ENCODE measurements around the gene DERL3.

Gene DERL3

DNA sequence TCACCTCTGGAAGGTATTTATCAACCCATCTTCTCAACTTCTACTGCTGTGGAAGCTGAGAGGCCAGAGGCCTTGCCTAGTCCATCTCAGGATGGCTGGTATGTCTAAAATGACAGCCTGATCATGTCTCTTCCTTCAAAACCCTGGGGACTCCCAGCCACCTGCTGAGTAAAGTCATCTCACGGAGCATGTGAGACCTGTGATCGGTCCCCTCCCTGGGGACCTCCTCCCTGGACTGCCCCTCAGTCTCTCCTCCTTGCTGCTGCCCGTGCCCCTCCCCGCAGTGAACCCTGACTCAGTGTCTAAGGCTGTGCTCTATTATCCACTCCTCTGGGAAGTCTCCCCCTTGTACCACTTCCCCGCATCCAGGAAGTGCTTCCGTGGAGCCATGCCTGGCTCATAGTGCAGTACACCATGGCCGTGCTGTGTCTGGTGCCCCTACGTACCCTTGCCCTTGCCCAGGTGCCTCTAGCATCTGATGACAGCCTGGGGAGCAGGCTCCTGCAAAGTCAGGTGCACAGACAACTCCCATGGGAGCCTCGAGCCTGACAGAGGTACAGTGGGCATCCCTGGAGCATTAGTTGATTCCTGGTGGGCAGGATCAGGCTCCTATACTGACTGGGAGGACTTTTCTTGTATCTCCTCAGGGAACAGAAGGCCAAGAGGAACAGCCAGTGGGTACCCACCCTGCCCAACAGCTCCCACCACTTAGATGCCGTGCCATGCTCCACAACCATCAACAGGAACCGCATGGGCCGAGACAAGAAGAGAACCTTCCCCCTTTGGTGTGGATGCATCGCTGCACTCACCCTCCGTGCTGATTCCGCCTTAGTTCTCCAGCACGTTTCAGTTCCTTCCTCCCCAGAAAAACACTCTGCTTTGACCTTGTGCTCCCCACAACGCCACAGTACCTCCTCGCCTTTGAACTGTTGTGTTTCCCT, 38.2 kb downstream of the DERL3 start:
- no peaks in the 10 kb centered on the region for H3K27me3 Mint-ChIP-seq (ENCODE audit: low read depth)
- H3K36me3 Mint-ChIP-seq (ENCODE audit: low read depth), result peaks cover 85% of the 10 kb centered on the region
- H3K4me1 Mint-ChIP-seq, result peaks cover 17% of the 10 kb centered on the region
- H3K9me3 Mint-ChIP-seq, result no peaks in the 10 kb centered on the region
- no peak overlapping the region for H3K4me3 Mint-ChIP-seq
- no peak overlapping the region for H3K27ac Mint-ChIP-seq
- TF ChIP-seq, protein P1, sequence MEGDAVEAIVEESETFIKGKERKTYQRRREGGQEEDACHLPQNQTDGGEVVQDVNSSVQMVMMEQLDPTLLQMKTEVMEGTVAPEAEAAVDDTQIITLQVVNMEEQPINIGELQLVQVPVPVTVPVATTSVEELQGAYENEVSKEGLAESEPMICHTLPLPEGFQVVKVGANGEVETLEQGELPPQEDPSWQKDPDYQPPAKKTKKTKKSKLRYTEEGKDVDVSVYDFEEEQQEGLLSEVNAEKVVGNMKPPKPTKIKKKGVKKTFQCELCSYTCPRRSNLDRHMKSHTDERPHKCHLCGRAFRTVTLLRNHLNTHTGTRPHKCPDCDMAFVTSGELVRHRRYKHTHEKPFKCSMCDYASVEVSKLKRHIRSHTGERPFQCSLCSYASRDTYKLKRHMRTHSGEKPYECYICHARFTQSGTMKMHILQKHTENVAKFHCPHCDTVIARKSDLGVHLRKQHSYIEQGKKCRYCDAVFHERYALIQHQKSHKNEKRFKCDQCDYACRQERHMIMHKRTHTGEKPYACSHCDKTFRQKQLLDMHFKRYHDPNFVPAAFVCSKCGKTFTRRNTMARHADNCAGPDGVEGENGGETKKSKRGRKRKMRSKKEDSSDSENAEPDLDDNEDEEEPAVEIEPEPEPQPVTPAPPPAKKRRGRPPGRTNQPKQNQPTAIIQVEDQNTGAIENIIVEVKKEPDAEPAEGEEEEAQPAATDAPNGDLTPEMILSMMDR (IDR thresholded peaks at IDR 0.05; ENCODE audit: unreplicated experiment in 3 of 3), result no peak

DNA sequence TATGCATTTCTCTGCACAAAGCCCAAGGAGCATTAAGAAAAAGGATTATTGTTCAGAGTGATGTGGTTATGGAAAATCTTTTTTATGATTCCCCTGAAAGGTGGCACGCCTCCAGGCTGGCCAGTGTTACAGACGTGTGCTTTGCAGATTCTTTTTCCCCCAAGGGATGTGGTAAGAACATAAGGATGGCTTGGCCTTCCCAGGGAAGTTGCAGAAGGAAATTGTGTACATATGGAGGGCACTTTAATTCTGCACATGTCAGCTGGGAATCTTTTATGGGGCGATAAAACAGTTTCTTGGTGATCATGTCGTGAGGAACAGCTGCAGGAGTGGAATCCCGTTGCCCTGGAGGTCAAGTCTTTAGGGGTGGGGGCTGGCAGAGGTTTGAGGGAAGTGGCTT, 42.3 kb downstream of the DERL3 start:
- TF ChIP-seq, protein P1 (IDR thresholded peaks at IDR 0.05; ENCODE audit: unreplicated experiment in 3 of 3), result no peak
- H3K9me3 Mint-ChIP-seq, result no peaks in the 10 kb centered on the region
- peaks cover 76% of the 10 kb centered on the region for H3K36me3 Mint-ChIP-seq (ENCODE audit: low read depth)
- peak overlapping the region; percentile 47 to 92 (median 74) for H3K27ac Mint-ChIP-seq
- peaks cover 28% of the 10 kb centered on the region for H3K4me1 Mint-ChIP-seq
- H3K4me3 Mint-ChIP-seq, result no peak overlapping the region
- H3K27me3 Mint-ChIP-seq (ENCODE audit: low read depth), result no peaks in the 10 kb centered on the region

DNA sequence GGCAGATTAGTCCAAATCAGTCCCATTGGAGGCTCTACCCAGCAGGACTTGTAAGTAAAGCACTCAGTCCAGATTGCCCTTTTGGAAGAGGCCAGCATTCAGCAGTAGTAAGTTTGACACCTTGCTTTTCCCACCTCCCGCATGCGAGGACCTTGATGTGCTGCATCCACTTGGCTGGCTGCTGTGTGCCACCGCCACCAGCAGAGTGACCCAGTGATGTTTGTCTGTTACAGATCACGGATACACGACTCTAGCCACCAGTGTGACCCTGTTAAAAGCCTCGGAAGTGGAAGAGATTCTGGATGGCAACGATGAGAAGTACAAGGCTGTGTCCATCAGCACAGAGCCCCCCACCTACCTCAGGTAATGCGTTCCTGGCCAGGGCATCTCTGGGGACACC, 45.5 kb downstream of the DERL3 start:
- peaks cover 57% of the 10 kb centered on the region for H3K36me3 Mint-ChIP-seq (ENCODE audit: low read depth)
- no peaks in the 10 kb centered on the region for H3K27me3 Mint-ChIP-seq (ENCODE audit: low read depth)

DNA sequence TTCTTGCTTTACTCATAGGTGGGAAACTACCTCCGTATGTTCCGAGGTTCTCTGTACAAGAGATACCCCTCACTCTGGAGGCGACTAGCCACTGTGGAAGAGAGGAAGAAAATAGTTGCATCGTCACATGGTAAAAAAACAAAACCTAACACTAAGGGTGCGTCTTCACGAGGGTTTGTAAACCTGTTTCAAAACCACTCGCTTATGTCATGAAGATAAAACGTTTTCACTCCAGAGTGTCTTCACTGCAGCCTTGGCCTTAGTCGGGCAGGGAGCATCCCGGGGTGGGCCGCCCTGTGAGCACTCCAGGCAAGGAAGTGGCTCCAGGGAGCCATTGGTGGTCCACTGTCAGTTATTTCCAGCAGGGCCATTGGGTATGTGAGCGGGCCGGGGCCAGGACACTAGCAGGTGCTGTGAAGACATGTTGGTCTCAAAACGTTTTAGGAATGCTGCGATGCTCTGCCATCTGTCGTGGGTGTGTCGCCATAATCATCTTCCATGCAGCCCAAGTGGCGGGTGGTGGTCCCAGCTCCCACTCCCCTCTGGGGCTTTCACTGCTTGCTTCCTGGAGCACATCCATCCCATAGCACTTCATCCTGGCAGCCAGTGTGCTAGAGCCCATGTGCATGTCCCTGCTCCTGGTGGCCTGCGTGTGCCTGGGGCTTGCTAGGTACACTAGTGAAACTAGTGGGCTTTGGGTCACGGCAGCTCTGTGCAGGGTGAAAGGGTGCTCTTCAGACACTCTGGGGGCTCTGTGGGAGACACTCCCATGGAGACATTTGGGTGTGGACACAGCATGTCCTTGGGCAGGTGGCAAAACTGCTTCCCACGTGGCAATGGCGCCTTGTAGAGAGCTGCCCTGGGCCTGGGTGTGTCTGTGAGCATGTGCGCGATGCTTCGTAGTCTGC, 46.8 kb downstream of the DERL3 start:
- H3K4me3 Mint-ChIP-seq, result peak overlapping the region; percentile 35 to 66 (median 63)
- TF ChIP-seq, protein P1 (IDR thresholded peaks at IDR 0.05; ENCODE audit: unreplicated experiment in 3 of 3), result no peak
- H3K27ac Mint-ChIP-seq, result peak overlapping the region; percentile 85 to 96 (median 92)
- peaks cover 57% of the 10 kb centered on the region for H3K4me1 Mint-ChIP-seq
- no peaks in the 10 kb centered on the region for H3K27me3 Mint-ChIP-seq (ENCODE audit: low read depth)
- H3K36me3 Mint-ChIP-seq (ENCODE audit: low read depth), result peaks cover 51% of the 10 kb centered on the region
- H3K9me3 Mint-ChIP-seq, result no peaks in the 10 kb centered on the region

More for the DNA sequence above, 45.5 kb downstream of the DERL3 start:
- H3K27ac Mint-ChIP-seq, result peak overlapping the region; percentile 58 to 96 (median 85)
- no peaks in the 10 kb centered on the region for H3K9me3 Mint-ChIP-seq
- H3K4me3 Mint-ChIP-seq, result no peak overlapping the region
- TF ChIP-seq, protein P1 (IDR thresholded peaks at IDR 0.05; ENCODE audit: unreplicated experiment in 3 of 3), result no peak
- peaks cover 48% of the 10 kb centered on the region for H3K4me1 Mint-ChIP-seq

DNA sequence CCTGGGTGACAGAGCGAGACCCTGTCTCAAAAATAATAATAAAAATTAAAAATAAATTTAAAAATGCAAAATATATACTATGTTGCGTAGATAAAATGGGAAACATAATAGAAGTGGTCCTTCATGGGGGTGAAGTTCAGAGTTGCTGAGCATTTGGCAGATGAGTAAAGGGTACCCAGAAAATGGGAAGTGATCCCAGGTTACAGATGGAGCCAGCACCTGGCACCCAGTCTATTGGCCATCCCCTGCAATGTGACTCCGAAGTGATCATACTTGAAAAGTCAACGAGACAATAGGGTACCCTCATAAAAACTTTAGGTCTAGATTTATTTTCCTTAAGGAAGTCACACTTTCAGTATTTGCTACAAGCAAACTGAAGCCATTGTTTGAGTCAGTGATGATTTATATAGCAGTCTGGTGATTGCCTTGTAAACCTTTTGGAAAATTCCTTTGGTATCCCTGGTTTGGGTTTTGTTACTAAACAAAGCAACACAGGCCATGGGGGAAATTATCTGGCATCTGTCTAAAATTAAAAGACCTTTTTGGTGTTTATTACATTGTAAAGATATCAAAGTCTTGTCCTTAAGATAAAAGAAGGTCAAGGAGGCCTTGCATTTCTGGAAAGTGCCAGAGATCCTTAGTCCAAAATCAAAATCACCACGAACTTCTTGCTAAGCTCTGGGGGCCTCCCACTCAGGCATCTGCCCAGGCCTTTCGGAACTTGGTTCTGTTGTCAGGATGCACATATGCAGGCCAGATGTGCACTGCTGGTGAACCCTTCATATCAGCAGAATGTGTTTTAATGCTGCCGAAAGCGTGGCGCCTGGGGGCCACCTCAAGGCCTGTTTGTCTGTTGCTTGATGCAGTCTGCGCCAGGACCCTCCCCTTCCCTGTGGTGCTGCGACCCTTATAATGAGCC, 47.7 kb downstream of the DERL3 start:
- Mint-ChIP-seq H3K27me3 (ENCODE audit: low read depth) (no peaks in the 10 kb centered on the region), H3K4me3 (peak overlapping the region; percentile 35 to 63 (median 58)), H3K4me1 (peaks cover 58% of the 10 kb centered on the region), H3K27ac (peak overlapping the region; percentile 85 to 96 (median 92)), H3K36me3 (ENCODE audit: low read depth) (peaks cover 42% of the 10 kb centered on the region), H3K9me3 (no peaks in the 10 kb centered on the region)
- TF ChIP-seq, protein P1 (IDR thresholded peaks at IDR 0.05; ENCODE audit: unreplicated experiment in 3 of 3), result no peak
